Sigmoid colon (tissue), 7 donors: ENCODE data around the gene EMB. TPM values are rescaled to one million over a fixed set of nuclear protein-coding genes. Genes with fewer than 3 reads are reported as not detected.
"Not testable (repeated sequence)": the region's sequence is repeated elsewhere in the genome, so short reads cannot be mapped to it uniquely, and the experiment has no call there.

Experiments used
- DNase-seq: peaks from one replicate; pipeline ENCODE4 v3.0.0-alpha.2; 2019
- H3K27ac ChIP-seq, 4 donors: fragments of 200-600 bp; sonication (generic); one replicate each; pipeline ENCODE4 v1.5.1; 2016 to 2019; ENCODE audit warnings: mild to moderate bottlenecking in 1 of 4
- H3K27me3 ChIP-seq, 3 donors: fragments of 200-600 bp; sonication (generic); one replicate each; pipeline ENCODE4 v1.5.1; 2019; ENCODE audit warnings: mild to moderate bottlenecking in 1 of 3
- H3K36me3 ChIP-seq, 4 donors: fragments of 200-600 bp; sonication (generic); one replicate each; pipeline ENCODE4 v1.5.1; 2016 to 2019
- H3K4me1 ChIP-seq, 4 donors: fragments of 200-600 bp; sonication (generic); one replicate each; pipeline ENCODE4 v1.5.1; 2017 to 2019
- H3K4me3 ChIP-seq, 4 donors: fragments of 200-600 bp; sonication (generic); one replicate each; pipeline ENCODE4 v1.5.1; 2017 to 2019; ENCODE audit warnings: mild to moderate bottlenecking in 2 of 4, moderate library complexity in 1 of 4
- H3K9me3 ChIP-seq, 4 donors: fragments of 200-600 bp in 3 of 4; sonication (generic) in 3 of 4; one replicate each; pipeline versions ENCODE4 v1.5.1 to v1.6.1; 2013 to 2019
- CTCF ChIP-seq, 4 experiments: fragments of 450-650 bp in 3 of 4; fragments of 200-600 bp in 1 of 4; IDR thresholded peaks; one replicate each; pipeline ENCODE4 v1.5.1; 2016 to 2019; ENCODE audit warnings: antibody characterized with exemption in 4 of 4, mild to moderate bottlenecking in 3 of 4, moderate library complexity in 2 of 4
- EP300 ChIP-seq, 4 donors: sonication (generic); formaldehyde crosslinking; IDR thresholded peaks; one replicate each; pipeline ENCODE4 v1.6.1; 2017; ENCODE audit warnings: antibody characterized with exemption in 4 of 4
- POLR2A ChIP-seq, 2 donors: fragments of 450-650 bp; IDR thresholded peaks; one replicate each; pipeline ENCODE4 v1.6.1; 2016; ENCODE audit warnings: antibody characterized with exemption in 2 of 2, mild to moderate bottlenecking in 2 of 2, moderate library complexity in 2 of 2
- POLR2AphosphoS5 ChIP-seq, 4 donors: sonication (generic); formaldehyde crosslinking; IDR thresholded peaks; one replicate each; pipeline ENCODE4 v1.6.1; 2017; ENCODE audit warnings: antibody characterized with exemption in 4 of 4
- WGBS, 2 donors: extraction: QIAGEN DNeasy Blood & Tissue Kit; methylation state at CpG; one replicate each; pipeline ENCODE4 v1.1.7; 2013; 5-methylcytosine and 5-hydroxymethylcytosine counted together
- intact Hi-C: fragments of 100-400 bp; cut with DNase I; formaldehyde crosslinking; loops from one replicate; pipeline ENCODE4 v1.15.1; 2023
- polyA plus RNA-seq, 3 donors: library from polyadenylated mRNA; stranded (reverse); fragments of 200-250 nt; gene quantifications; one replicate each; pipeline ENCODE4 v1.2.3, GENCODE V29; 2013
- total RNA-seq, 4 donors: library from RNA; depleted of rRNA; stranded (reverse); fragments of >200 nt; gene quantifications; one replicate each; pipeline ENCODE4 v1.1.0, GENCODE V29; 2016
- donor health status: healthy with polysubstance abuse.
- donor health status: Bipolar disorder and iron deficiency.
- donor health status: healthy.

EMB gene
- total and polyA plus RNA-seq, 7 donors, result 2.3 to 16.2 (median 10.0) TPM

DNA sequence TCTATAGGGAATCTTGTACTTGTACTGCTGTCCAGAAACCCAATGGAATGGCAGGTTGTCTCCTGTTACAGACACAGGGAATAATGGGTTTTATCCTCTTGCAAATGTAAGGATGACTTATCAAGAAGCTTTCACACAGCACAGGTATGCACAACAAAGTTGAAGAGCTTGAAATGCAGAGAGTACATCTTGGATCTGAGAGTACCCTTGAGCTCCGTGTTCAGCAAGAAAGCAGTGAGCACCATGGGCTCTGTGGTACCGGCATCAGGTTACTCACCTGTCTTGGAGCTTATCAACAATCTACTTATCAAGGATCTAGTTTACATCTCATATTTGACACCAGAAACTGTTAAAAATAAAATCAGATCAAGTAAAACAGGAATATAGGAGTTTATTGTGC lies 22.0 kb upstream of the EMB start:
- no peaks in the 10 kb centered on the region for H3K36me3 ChIP-seq
- no peaks in the 10 kb centered on the region for H3K27me3 ChIP-seq
- TF ChIP-seq CTCF (IDR thresholded peaks at IDR 0.05) (no peak), EP300 (IDR thresholded peaks at IDR 0.05) (no peak), POLR2AphosphoS5 (IDR thresholded peaks at IDR 0.05) (no peak), POLR2A (IDR thresholded peaks at IDR 0.05) (no peak)
- H3K27ac ChIP-seq, result no peak overlapping the region
- WGBS, 2 donors, result 83 to 88% methylated on average over 2 of the region's 2 CpGs
- peaks cover 0 to 5% (median 0%) of the 10 kb centered on the region in 4 donors for H3K9me3 ChIP-seq
- H3K4me3 ChIP-seq, result no peak overlapping the region
- DNase-seq, result no peak
- no peaks in the 10 kb centered on the region for H3K4me1 ChIP-seq
- intact Hi-C loops, result no loop called here

GRCh38 chr5:50462579-50462978 lies 21.5 kb upstream of the EMB start:
- H3K9me3 ChIP-seq, H3K27me3 ChIP-seq, H3K4me3 ChIP-seq, H3K27ac ChIP-seq, H3K4me1 ChIP-seq, DNase-seq, intact Hi-C loops, H3K36me3 ChIP-seq: not testable (repeated sequence)
- WGBS, 2 donors, result 79 to 88% methylated on average over 1 of the region's 1 CpG

GRCh38 chr5:50458372-50458771 lies 17.3 kb upstream of the EMB start:
- not testable (repeated sequence) for H3K27me3 ChIP-seq
- WGBS, 2 donors, result 70 to 78% methylated on average over 9 of the region's 9 CpGs

DNA sequence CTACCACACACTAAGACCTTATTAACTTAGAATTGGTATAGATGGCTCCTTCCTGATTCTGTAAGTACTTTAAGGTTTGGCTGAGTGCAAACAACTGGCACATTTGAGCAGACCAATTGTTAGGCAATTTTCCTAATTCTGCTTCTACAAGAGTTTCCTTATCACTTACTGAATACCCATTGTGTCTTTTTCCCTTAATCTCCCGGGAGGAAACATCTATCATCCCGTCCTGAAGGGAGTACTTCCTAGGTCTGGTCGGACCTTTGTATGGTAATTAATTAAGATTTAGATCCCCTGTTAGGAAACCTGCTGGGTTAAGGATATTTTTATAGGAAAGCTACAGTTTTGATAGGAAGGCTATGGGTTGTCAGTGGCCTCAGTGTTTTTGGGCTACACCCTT lies 8.2 kb upstream of the EMB start:
- H3K27ac ChIP-seq, intact Hi-C loops, H3K4me1 ChIP-seq, DNase-seq, H3K9me3 ChIP-seq, H3K27me3 ChIP-seq, H3K36me3 ChIP-seq, H3K4me3 ChIP-seq: not testable (repeated sequence)
- WGBS, 2 donors, result 47 to 50% methylated on average over 3 of the region's 3 CpGs

More at GRCh38 chr5:50458372-50458771, 17.3 kb upstream of the EMB start:
- intact Hi-C loops, H3K9me3 ChIP-seq, H3K4me3 ChIP-seq, H3K27ac ChIP-seq, H3K4me1 ChIP-seq, H3K36me3 ChIP-seq, DNase-seq: not testable (repeated sequence)

GRCh38 chr5:50447941-50448340 lies 6.9 kb upstream of the EMB start:
- no peak overlapping the region for H3K4me3 ChIP-seq
- H3K4me1 ChIP-seq, result no peaks in the 10 kb centered on the region
- no peak overlapping the region for H3K27ac ChIP-seq
- H3K27me3 ChIP-seq, result no peaks in the 10 kb centered on the region
- 71 to 83% methylated on average over 7 of the region's 7 CpGs for WGBS, 2 donors
- H3K36me3 ChIP-seq, result no peaks in the 10 kb centered on the region
- H3K9me3 ChIP-seq, result no peaks in the 10 kb centered on the region
- no peak for DNase-seq
- intact Hi-C loops, result no loop called here
- TF ChIP-seq POLR2A (IDR thresholded peaks at IDR 0.05) (no peak), CTCF (IDR thresholded peaks at IDR 0.05) (no peak), POLR2AphosphoS5 (IDR thresholded peaks at IDR 0.05) (no peak), EP300 (IDR thresholded peaks at IDR 0.05) (no peak)

- intact Hi-C loops, result no loop called here
- Histone ChIP-seq H3K27me3 (no peaks in the 10 kb centered on the region), H3K4me3 (no peak overlapping the region), H3K27ac (no peak overlapping the region), H3K9me3 (no peaks in the 10 kb centered on the region), H3K36me3 (no peaks in the 10 kb centered on the region), H3K4me1 (no peaks in the 10 kb centered on the region)
- TF ChIP-seq POLR2A (IDR thresholded peaks at IDR 0.05), result no peak
- TF ChIP-seq CTCF (IDR thresholded peaks at IDR 0.05), result no peak
- no peak for TF ChIP-seq POLR2AphosphoS5 (IDR thresholded peaks at IDR 0.05)
- TF ChIP-seq EP300 (IDR thresholded peaks at IDR 0.05), result no peak
- no peak for DNase-seq
Measured at GRCh38 chr5:50447228-50447627, 6.1 kb upstream of the EMB start.
